Tibial nerve (tissue), 4 donors: ENCODE data around the gene TPP2. TPM values are rescaled to one million over a fixed set of nuclear protein-coding genes. Genes with fewer than 3 reads are reported as not detected.

ENCODE experiments used
- DNase-seq, 2 donors: peaks; one replicate each; pipeline ENCODE4 v3.0.0-alpha.2; 2019; ENCODE audit warnings: low spot score in 2 of 2
- H3K27ac ChIP-seq, 4 donors: fragments of 200-600 bp; sonication (generic) in 3 of 4; one replicate each; pipeline ENCODE4 v1.5.1; 2017 to 2019; ENCODE audit warnings: mild to moderate bottlenecking in 1 of 4
- H3K27me3 ChIP-seq, 2 donors: fragments of 200-600 bp; sonication (generic) in 1 of 2; one replicate each; pipeline versions ENCODE4 v1.5.1 to v1.6.0; 2017 to 2019
- H3K36me3 ChIP-seq, 3 donors: fragments of 200-600 bp; sonication (generic); one replicate each; pipeline ENCODE4 v1.5.1; 2018 to 2019
- H3K4me1 ChIP-seq, 4 donors: fragments of 200-600 bp; sonication (generic) in 3 of 4; one replicate each; pipeline ENCODE4 v1.5.1; 2017 to 2019
- H3K4me3 ChIP-seq, 4 donors: fragments of 200-600 bp; sonication (generic) in 3 of 4; one replicate each; pipeline ENCODE4 v1.5.1; 2017 to 2019; ENCODE audit warnings: mild to moderate bottlenecking in 1 of 4, moderate library complexity in 1 of 4
- H3K9me3 ChIP-seq, 4 donors: fragments of 200-600 bp; sonication (generic) in 3 of 4; one replicate each; pipeline ENCODE4 v1.5.1; 2017 to 2019
- CTCF ChIP-seq, 5 experiments: fragments of 200-600 bp in 3 of 5; fragments of 450-650 bp in 2 of 5; sonication (generic) in 3 of 5; IDR thresholded peaks; one replicate each; pipeline ENCODE4 v1.5.1; 2016 to 2019; ENCODE audit warnings: antibody characterized with exemption in 5 of 5, mild to moderate bottlenecking in 3 of 5, moderate library complexity in 2 of 5
- EP300 ChIP-seq, 2 donors: sonication (generic); formaldehyde crosslinking; IDR thresholded peaks; one replicate each; pipeline ENCODE4 v1.6.1; 2017; ENCODE audit warnings: antibody characterized with exemption in 2 of 2, mild to moderate bottlenecking in 1 of 2
- POLR2A ChIP-seq, 2 donors: fragments of 450-650 bp; IDR thresholded peaks; one replicate each; pipeline ENCODE4 v1.6.1; 2017; ENCODE audit warnings: antibody characterized with exemption in 2 of 2, mild to moderate bottlenecking in 2 of 2, moderate library complexity in 2 of 2
- WGBS, 2 donors: methylation state at CpG; one replicate each; pipeline ENCODE4 v1.1.5; 2018; 5-methylcytosine and 5-hydroxymethylcytosine counted together
- total RNA-seq, 4 donors: library from RNA; depleted of rRNA; stranded (reverse); fragments of >200 nt; gene quantifications; one replicate each; pipeline ENCODE4 v1.1.0, GENCODE V29; 2016

Gene TPP2
- total RNA-seq, 4 donors from 2014 or later: 37.8 to 47.5 (median 43.9) TPM

GRCh38 chr13:102650444-102650843, 53.7 kb downstream of the TPP2 start:
- Histone ChIP-seq H3K27ac (no peak overlapping the region), H3K4me3 (no peak overlapping the region), H3K9me3 (no peaks in the 10 kb centered on the region), H3K4me1 (no peaks in the 10 kb centered on the region), H3K36me3 (peaks cover 0 to 91% (median 6%) of the 10 kb centered on the region in 3 donors), H3K27me3 (no peaks in the 10 kb centered on the region)
- WGBS, 2 donors: 94 to 95% methylated on average over 3 of the region's 3 CpGs
- no peak for TF ChIP-seq EP300 (IDR thresholded peaks at IDR 0.05)
- no peak for TF ChIP-seq CTCF (IDR thresholded peaks at IDR 0.05)
- TF ChIP-seq POLR2A (IDR thresholded peaks at IDR 0.05): no peak
- DNase-seq: no peak

GRCh38 chr13:102651392-102651791, 54.6 kb downstream of the TPP2 start:
- no peak for DNase-seq
- Histone ChIP-seq H3K27ac (no peak overlapping the region), H3K4me1 (no peaks in the 10 kb centered on the region), H3K36me3 (peaks cover 0 to 93% (median 6%) of the 10 kb centered on the region in 3 donors), H3K4me3 (no peak overlapping the region), H3K27me3 (no peaks in the 10 kb centered on the region), H3K9me3 (no peaks in the 10 kb centered on the region)
- TF ChIP-seq EP300 (IDR thresholded peaks at IDR 0.05) (no peak), CTCF (IDR thresholded peaks at IDR 0.05) (no peak), POLR2A (IDR thresholded peaks at IDR 0.05) (no peak)

GRCh38 chr13:102651892-102652291, 55.1 kb downstream of the TPP2 start:
- no peak for DNase-seq
- Histone ChIP-seq H3K27me3 (no peaks in the 10 kb centered on the region), H3K4me3 (no peak overlapping the region), H3K9me3 (no peaks in the 10 kb centered on the region), H3K36me3 (peaks cover 0 to 93% (median 6%) of the 10 kb centered on the region in 3 donors), H3K27ac (no peak overlapping the region), H3K4me1 (no peaks in the 10 kb centered on the region)
- 83 to 85% methylated on average over 5 of the region's 5 CpGs for WGBS, 2 donors
- TF ChIP-seq EP300 (IDR thresholded peaks at IDR 0.05): no peak
- TF ChIP-seq POLR2A (IDR thresholded peaks at IDR 0.05): no peak
- no peak for TF ChIP-seq CTCF (IDR thresholded peaks at IDR 0.05)

GRCh38 chr13:102654756-102655155, 58.0 kb downstream of the TPP2 start:
- TF ChIP-seq POLR2A (IDR thresholded peaks at IDR 0.05): no peak
- TF ChIP-seq CTCF (IDR thresholded peaks at IDR 0.05): no peak
- no peak for TF ChIP-seq EP300 (IDR thresholded peaks at IDR 0.05)
- Histone ChIP-seq H3K36me3 (peaks cover 0 to 91% (median 8%) of the 10 kb centered on the region in 3 donors), H3K27me3 (no peaks in the 10 kb centered on the region), H3K9me3 (peaks cover 0 to 6% (median 0%) of the 10 kb centered on the region in 4 donors), H3K4me1 (no peaks in the 10 kb centered on the region), H3K27ac (no peak overlapping the region), H3K4me3 (no peak overlapping the region)
- DNase-seq: no peak
- 58 to 66% methylated on average over 2 of the region's 2 CpGs for WGBS, 2 donors

- no peaks in the 10 kb centered on the region for H3K4me1 ChIP-seq
- 79 to 86% methylated on average over 6 of the region's 6 CpGs for WGBS, 2 donors
- TF ChIP-seq POLR2A (IDR thresholded peaks at IDR 0.05): no peak
- TF ChIP-seq CTCF (IDR thresholded peaks at IDR 0.05): no peak
- H3K36me3 ChIP-seq: peaks cover 0 to 83% (median 12%) of the 10 kb centered on the region in 3 donors
- no peak overlapping the region for H3K27ac ChIP-seq
- DNase-seq: no peak
- peaks cover 0 to 6% (median 0%) of the 10 kb centered on the region in 4 donors for H3K9me3 ChIP-seq
- H3K4me3 ChIP-seq: no peak overlapping the region
- H3K27me3 ChIP-seq: no peaks in the 10 kb centered on the region
These were observed 60.8 kb downstream of the TPP2 start for GRCh38 chr13:102657630-102658029.
